ENCODE data around the gene DNAH17.
A peak's percentile ranks its signal among the peaks of the same experiment; 100 is the strongest.

DNAH17 gene

DNA sequence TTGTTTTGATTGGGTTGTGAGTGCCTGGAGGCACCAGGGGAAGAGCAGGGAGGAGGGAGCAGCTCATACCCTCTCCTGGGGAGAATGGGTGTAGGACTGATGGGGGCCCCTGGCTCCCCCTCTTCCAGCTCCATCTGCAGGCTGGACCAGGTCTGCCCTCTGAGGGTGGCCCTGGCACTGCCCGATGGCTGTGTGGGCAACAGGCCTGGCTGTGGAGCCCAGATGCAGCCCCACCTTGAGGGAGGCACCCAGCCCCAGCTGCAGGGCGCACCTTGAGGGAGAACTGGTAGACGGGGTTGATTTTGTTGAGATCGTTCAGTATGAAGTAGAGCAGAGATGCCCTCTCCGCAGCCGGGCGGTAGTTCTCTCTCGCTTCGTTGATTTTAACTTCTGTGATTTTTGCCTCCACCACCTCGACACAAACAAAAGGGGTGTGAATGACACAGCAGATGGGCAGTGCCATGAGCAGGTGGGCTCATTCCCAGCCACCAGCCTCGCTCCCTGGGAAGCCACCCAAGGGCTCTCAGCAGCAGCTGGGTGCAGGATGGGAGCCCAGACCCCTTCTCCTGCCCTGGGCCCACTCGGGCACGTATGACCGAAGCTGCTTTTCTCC lies 127.1 kb downstream of the DNAH17 start:
- DNase-seq (ENCODE audit: low read depth) = no peak

DNA sequence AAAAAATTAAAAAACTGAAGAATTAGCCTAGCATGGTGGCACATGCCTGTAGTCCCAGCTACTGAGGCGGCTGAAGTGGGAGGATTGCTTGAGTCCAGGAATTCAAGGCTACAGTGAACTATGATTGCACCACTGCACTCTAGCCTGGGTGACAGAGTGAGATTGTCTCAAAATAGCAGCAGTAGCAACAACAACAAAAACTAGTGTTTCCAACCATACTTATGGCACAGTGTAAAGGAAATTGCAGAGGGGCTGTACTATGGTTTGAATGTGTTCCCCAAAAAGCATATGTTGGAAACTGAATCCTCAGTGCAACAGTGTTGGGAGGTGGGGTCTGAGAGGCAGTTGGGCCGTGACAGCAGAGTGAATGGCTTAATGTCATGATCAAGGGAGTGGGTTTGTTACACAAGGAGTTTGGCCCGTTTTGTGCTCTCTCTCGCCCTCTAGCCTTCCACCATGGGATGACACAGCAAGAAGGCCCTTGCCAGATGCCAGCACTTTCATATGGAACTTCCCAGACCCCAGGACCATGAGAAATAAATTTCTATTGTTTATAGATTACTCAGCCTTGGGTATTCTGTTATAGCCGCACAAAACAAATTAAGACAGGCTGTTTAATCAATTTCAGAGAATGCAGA lies 128.7 kb downstream of the DNAH17 start:
- no peak for DNase-seq (ENCODE audit: low read depth)

DNA sequence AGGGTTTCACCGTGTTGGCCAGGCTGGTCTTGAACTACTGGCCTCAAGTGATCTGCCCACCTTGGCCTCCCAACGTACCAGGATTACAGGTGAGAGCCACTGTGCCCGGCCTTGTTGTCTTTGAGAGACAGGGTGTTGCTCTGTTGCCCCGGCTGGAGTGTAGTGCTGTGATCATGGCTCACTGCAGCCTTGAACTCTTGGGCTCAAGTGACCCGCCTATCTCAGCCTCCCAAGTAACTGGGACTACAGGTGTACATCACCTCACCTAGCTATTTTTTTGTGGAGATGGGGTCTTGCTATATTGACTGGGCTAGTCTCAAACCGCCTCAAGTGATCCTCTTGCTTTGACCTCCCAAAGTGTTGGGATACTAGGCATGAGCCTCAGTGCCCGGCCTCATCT lies 130.4 kb downstream of the DNAH17 start:
- no peak for DNase-seq (ENCODE audit: low read depth)

DNA sequence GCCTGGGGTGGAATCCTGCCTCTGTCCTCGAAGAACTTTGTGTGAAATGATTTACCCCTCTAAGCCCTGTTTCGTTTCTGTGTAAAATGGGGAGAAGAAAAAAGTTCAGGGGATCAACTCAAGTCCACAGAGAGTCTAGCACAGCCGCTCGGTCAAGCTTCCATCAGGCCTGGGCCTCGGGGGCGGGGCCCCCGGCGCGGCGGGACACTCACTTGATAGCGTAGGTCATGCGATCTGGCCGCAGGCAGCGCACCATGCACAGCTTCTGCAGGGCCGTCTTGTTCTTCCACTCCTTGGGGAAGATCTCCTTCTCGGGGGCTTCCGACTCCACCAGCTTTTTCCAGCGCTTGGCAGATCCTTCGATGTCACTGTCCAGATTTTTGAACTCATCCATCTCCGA lies 132.8 kb downstream of the DNAH17 start:
- DNase-seq (ENCODE audit: low read depth) = no peak

DNA sequence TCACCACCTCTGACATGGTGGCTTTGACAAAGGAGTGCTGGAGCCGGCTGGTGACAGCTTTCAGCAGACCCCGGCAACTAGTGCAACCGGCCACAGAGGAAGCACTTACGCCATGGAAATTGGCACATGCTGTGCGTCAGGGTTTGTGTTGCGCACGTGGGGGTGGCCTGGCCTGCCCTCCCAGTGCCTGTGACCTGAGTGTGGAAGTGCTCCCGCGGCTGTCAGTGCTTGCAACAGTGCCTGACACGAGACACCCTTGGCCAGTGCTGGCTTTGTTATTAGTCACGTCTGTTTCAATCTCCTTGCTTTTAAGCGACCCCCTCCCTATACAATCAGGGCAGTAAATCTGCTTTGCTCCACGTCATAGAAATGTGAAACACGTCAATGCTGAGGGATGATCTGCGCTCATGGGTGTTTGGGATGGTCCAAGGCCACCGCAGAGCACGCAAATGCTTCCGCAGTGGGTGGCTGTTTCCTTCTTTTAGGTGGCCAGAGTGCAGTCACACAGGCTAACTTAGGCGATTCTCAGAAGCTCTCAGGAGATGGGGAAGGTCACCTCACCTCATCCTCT lies 134.5 kb downstream of the DNAH17 start:
- DNase-seq (ENCODE audit: low read depth) = peak; percentile 5

DNA sequence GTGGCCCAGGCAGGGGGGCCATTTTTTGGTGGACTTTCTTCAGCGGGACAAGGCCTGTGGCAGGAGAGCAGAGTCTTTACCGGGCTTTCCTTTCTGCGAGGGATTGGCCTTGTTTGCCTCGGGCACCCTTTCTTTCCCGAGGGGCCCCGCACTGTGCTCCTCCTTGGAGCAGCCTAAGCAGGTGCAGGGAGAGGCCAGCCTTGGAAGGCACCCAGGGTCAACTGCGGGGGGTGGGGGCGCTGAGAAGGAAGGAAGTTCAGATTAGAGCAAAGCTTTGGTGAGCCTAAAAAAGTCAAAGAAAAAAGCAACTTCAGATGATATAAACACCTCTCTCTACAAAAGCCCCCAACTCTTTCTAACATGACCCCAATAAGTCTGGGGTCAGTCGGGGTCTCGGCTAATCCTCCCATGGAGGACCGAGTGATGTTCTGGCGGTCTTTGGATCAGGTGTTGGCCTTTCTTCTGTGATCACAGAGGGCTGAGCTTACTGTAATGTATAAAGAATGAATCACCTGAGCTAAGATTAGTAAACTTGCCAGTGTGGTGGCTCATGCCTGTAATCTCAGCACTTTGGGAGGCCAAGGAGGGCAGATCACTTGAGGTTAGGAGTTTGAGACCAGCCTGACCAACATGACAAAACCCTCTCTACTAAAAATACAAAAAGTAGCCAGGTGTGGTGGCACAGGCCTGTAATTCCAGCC lies 135.8 kb downstream of the DNAH17 start:
- no peak for DNase-seq (ENCODE audit: low read depth)

DNA sequence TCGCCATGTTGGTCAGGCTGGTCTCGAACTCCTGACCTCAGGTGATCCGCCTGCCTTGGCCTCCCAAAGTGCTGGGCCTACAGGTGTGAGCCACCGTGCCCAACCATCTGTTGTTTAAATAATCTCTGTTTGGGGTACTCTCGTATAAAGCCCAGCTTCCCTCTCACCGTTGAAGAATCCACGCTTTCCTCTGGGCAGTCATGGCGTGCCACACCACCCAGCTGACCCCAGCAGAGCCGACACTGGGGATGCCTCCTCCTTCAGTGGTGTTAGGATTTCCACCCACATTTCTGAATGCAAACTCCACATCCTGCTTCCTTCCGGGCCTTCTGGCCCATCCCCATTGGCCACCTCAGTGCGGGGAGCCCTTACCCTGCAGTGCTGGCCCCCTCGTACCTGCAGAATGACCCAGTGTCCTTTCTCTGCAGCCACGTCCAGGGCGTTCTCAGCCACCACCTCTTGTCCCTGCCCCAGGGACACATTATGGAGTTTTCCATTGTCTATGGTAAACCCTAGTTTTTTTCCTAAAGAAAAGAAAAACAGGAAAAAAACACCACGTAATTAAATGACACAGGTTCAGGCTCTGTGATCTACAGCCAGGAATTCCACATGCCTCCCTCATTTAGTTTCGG lies 138.4 kb downstream of the DNAH17 start:
- no peak for DNase-seq (ENCODE audit: low read depth)

DNA sequence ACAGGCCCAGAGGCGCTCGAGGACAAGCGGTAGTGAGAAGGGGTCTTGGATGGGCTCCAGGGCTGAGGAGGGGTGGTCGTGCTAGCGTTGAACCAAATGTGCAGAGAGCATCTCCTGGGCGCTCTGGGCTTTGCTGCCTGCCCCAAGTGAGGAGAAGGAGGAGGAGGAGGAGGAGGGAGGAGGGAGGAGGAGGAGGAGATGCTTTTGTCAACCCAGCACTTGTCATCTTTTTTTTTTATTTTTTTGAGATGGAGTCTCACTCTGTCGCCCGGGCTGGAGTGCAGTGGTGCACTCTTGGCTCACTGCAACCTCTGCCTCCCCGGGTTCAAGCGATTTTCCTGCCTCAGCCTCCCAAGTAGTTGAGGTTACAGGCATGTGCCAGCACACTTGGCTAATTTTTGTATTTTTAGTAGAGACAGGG lies 138.9 kb downstream of the DNAH17 start:
- no peak for DNase-seq (ENCODE audit: low read depth)

DNA sequence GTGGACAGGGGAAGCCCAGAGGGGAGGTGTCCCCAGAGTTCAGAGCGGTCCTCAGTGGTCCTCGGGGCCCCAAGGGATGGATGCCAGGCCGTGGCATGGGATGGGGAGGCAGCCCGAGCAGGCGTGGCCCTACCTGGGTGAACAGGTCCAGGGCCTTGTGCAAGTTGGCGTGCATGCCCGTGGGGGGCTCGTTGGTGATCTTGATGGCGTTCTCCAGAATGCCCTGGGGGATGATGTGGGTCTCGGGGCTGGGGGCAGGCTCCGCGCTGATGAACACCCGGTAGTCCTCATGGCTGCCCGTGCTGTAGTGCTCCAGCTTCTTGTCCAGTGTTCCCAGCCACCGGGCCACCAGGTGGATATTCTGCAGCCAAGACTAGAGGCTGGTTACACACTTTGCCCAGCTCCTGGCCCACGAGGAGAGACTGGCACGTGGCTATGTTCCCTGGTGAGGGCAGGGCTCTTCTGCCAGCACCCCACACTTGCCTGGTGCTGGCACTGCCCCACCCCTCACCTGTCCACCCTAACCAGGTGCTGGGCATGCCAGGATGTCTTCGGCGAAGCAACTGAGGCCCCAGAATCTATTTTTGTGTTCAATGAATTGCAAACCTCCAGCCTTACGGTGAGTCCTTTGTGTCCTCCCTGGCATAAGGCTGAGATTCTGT lies 139.6 kb downstream of the DNAH17 start:
- DNase-seq (ENCODE audit: low read depth) = no peak

DNA sequence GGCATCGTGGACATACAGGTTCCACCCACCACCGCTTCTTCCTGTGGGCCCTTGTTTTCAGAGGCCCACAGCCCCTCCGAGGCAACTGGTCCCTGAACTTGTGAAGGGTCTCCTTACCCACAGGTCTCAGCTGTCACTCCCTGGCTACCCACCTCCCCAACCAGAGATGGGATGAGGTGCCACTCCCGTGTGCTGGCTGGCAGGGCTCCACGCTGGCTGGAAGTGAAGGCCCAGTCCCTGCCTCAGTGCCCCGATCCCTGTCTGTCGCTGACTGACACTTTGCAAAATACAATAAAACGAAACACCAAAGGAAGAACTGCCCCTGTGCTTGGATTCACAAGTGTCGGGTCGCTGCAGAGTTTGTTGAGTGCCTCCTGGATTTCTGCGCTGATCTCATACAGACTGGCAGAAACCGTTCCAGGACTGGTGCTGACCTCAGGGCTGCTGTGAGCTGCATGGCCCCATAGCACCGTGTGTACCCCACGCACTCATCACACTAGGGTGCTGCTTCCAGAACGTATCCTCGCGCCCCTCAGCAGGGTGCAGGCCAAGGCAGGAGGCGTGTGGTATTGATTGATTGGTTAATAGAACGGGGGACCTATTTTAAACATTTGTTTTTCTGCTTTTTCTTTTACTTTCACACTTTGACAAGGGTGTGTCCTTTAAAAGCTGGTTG lies 141.7 kb downstream of the DNAH17 start:
- DNase-seq (ENCODE audit: low read depth) = no peak

DNA sequence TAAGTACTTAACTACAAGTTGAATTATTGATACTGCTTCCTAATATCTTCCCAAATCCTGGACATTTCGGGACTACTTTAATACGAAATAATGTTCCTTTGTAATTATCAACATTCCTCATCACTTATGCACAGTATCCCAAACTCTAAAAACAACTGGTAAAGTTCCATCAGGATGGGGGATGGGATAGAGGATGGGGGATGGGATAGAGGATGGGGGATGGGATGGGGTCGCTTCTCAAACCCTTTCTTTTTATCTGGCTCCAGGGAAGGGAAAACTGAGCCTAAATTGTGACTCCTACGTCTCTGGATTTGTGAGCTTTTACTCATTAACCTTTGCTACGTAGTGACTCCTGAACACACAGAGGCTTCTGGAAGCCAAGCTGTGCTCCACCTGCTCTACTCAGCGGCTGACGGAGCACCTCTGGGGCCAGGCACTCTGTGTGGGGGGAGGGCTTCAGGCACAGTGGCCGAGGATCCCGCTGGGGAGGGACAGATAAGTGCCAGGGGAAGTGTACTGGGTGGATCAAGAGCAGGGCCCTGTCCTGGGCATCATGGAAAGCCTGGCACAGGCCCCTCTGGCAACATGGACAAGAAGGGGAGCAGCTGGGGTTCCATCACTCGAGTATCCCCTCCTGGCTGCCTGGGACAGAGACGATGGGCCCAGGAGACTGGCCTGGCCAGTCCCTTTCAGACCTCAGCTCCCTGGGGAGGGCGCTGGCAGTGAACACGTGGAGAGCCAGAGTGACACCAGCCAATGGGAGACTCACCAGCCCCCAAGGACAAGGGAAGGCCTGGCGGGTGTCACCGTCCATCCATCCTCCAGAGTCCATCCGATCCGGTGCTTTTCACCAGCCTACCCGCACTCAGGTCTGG lies 142.5 kb downstream of the DNAH17 start:
- DNase-seq (ENCODE audit: low read depth) = no peak

DNA sequence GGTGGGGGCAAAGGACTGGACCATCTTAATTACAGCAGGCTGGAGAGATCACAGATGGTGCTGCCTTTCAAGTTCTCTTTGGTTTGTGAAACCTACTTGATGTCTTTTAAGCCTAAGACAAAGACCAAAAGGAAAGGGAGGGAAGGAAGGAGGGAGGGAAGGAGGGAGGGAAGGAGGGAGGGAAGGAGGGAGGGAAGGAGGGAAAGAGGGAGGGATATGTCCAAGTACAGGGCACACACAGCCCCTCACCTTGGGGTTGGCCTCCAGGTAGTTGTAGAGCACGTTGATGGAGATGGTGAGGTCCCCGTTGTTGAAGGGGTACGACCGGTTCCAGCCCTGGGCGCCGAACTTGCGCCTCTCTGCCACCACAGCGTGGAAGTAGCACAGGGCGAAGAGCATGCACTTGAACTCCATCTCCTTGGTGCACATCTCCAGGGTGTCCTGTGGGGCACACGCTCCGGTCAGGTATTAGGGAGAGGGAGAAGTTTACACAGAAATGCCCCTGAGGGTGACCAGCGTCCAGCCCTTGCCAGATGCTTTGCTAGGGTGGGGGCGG lies 143.3 kb downstream of the DNAH17 start:
- no peak for DNase-seq (ENCODE audit: low read depth)

DNA sequence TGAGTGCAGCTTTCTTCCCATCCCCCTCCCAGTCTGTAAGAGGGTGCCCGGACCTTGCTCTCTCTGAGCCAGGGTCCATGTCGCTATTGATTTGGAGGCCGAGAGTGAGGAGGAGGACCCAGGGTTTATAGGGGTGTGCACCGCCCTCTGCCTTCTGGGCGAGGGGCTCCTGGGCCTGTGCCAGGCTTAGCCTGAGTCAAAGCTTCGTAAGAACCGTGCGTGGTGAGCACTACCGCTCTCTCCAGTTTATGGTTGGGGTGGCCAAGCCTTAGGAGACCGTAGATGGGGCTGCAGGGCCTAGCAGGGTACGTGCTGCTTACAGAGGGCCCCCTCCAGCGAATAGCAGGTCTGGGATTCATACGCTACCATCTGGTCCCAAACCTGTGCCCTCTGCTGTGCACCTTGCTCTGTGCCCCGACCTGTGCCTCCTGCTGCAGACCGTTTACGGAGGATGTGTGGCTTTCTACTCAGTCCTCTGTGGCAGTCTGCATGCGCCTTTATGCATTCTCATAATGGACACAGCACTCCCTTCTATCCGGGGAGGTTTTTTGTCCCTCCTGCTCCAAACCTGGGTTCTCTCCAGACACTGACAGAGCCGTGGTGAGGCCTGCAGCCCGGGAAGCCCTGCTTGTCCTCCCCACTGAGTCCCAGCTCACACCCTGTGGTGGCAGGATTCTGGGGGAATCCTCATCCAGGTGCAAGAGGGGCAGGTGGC lies 144.0 kb downstream of the DNAH17 start:
- DNase-seq (ENCODE audit: low read depth) = no peak

DNA sequence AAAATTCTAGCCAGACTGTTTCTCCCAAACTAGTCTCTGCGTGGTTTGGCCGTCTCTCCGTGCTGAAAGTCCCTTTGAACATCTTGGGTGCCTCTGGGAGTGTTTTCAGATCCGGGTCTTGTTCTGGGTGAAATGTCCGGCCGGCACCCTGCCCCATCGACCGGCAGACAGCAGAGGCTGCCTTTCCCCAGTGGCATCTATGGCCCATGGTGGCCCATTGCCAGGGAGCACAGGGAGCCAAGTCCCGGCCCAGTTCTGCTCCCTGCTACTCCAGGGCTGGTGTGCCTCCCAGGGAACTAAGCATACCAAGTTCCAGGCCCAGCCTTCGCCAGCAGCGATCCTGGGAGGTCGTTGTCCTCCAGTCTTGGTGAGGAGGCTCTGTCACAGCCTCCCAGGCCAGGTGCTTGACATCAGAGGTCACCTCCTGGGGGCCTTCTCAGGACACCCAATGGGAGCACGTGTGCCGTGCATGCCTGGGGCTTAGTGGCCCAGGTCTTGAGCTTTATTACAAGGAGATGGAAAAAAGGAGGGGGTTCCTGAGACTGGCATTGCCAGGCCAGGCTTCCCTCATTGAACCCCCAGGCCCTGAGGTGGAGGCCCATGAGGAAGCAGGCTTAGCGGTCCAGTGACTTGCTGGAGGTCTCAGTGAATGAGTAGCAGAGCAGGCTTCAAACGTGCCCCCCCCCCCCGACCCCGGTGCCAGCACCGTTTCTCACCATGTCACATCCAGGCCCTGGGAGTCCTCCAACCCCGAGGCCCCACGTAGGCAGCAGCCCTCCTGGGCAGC lies 144.8 kb downstream of the DNAH17 start:
- DNase-seq (ENCODE audit: low read depth) = no peak

DNA sequence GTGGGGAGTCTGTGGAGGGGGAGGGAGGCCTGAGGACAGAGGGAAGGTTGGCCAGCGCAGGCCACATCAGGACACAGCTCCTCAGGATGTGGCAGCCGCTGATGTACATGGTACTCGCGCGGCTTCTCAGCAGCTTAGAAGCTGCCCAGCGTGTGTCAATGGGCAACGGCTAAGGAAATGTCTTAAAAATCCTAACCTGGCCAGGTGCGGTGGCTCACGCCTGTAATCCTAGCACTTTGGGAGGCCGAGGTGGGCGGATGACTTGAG lies 145.6 kb downstream of the DNAH17 start:
- DNase-seq (ENCODE audit: low read depth) = no peak

DNA sequence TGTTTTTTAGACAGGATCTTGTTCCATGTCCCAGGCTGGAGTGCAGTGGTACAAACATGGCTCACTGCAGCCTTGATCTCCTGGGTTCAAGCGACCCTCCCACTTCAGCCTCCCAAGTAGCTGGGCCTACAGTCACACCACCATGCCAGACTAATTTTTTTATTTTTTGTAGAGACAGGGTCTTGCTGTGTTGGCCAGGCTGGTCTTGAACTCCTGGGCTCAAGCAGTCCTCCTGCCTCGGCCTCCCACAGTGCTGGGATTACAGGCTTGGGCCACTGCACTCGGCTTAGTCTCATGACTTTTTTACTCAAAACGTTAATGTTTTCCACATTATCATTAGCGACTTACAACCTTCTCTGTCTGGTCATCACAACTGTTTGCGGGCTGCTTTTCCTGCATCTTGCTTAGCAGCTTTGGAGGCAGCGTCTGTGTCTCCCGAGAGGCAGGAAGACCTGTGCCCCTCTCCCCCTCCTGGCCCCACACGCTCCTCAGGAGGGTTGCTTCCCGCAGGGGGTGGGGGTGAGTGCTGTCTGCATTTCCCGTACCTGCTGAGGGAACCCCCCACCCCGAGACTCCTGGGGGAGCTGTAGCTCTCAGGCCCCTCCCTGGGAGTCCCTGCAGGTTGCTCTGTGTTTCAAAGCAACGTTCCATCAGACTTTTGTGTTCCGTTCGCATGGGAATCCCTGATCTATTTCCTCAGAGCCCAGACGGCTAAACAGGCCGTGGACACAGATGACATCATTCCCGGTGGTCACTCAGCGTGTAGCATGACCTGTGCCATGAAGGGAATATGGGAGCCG lies 146.1 kb downstream of the DNAH17 start:
- no peak for DNase-seq (ENCODE audit: low read depth)

DNA sequence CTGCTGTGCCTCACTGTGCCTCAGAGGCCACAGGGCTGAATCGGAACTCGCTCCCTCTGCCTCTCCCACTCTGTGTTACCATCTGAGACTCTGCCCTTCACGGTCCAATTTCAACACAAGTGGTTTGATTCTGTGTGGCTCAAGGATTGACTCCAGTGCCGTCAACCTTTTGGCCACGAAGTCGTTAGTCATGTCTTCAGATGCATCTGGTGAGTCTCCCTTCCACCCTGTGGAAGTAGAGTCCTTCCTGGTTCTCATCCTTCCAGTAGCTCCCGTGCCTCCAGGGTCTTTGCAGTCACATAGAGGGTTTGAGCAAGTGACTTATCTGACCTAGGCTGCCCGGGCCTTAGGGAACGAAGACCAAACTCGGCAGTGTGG lies 147.6 kb downstream of the DNAH17 start:
- no peak for DNase-seq (ENCODE audit: low read depth)
